Tibial nerve (tissue), 4 donors: ENCODE measurements around the gene LDAH. TPM values are rescaled to one million over a fixed set of nuclear protein-coding genes. Genes with fewer than 3 reads are reported as not detected.

Experiments used
- DNase-seq, 2 donors: peaks; one replicate each; pipeline ENCODE4 v3.0.0-alpha.2; 2019; ENCODE audit warnings: low spot score in 2 of 2
- H3K27ac ChIP-seq, 4 donors: fragments of 200-600 bp; sonication (generic) in 3 of 4; one replicate each; pipeline ENCODE4 v1.5.1; 2017 to 2019; ENCODE audit warnings: mild to moderate bottlenecking in 1 of 4
- H3K27me3 ChIP-seq, 2 donors: fragments of 200-600 bp; sonication (generic) in 1 of 2; one replicate each; pipeline versions ENCODE4 v1.5.1 to v1.6.0; 2017 to 2019
- H3K36me3 ChIP-seq, 3 donors: fragments of 200-600 bp; sonication (generic); one replicate each; pipeline ENCODE4 v1.5.1; 2018 to 2019
- H3K4me1 ChIP-seq, 4 donors: fragments of 200-600 bp; sonication (generic) in 3 of 4; one replicate each; pipeline ENCODE4 v1.5.1; 2017 to 2019
- H3K4me3 ChIP-seq, 4 donors: fragments of 200-600 bp; sonication (generic) in 3 of 4; one replicate each; pipeline ENCODE4 v1.5.1; 2017 to 2019; ENCODE audit warnings: mild to moderate bottlenecking in 1 of 4, moderate library complexity in 1 of 4
- H3K9me3 ChIP-seq, 4 donors: fragments of 200-600 bp; sonication (generic) in 3 of 4; one replicate each; pipeline ENCODE4 v1.5.1; 2017 to 2019
- EP300 ChIP-seq, 2 donors: sonication (generic); formaldehyde crosslinking; IDR thresholded peaks; one replicate each; pipeline ENCODE4 v1.6.1; 2017; ENCODE audit warnings: antibody characterized with exemption in 2 of 2, mild to moderate bottlenecking in 1 of 2
- POLR2A ChIP-seq, 2 donors: fragments of 450-650 bp; IDR thresholded peaks; one replicate each; pipeline ENCODE4 v1.6.1; 2017; ENCODE audit warnings: antibody characterized with exemption in 2 of 2, mild to moderate bottlenecking in 2 of 2, moderate library complexity in 2 of 2
- WGBS, 2 donors: methylation state at CpG; one replicate each; pipeline ENCODE4 v1.1.5; 2018; 5-methylcytosine and 5-hydroxymethylcytosine counted together
- total RNA-seq, 4 donors: library from RNA; depleted of rRNA; stranded (reverse); fragments of >200 nt; gene quantifications; one replicate each; pipeline ENCODE4 v1.1.0, GENCODE V29; 2016
- TF ChIP-seq, protein P1 (sequence below), 5 experiments: fragments of 200-600 bp in 3 of 5; fragments of 450-650 bp in 2 of 5; sonication (generic) in 3 of 5; IDR thresholded peaks; one replicate each; pipeline ENCODE4 v1.5.1; 2016 to 2019; ENCODE audit warnings: antibody characterized with exemption in 5 of 5, mild to moderate bottlenecking in 3 of 5, moderate library complexity in 2 of 5

Gene LDAH
- total RNA-seq, 4 donors from 2014 or later: 13.4 to 27.1 (median 15.7) TPM

GRCh38 chr2:20691076-20691734 is 131.7 kb downstream of the LDAH start:
- H3K27me3 ChIP-seq: no peaks in the 10 kb centered on the region
- 71 to 85% methylated on average over 6 of the region's 6 CpGs for WGBS, 2 donors
- no peak for TF ChIP-seq EP300 (IDR thresholded peaks at IDR 0.05)
- TF ChIP-seq, protein P1, sequence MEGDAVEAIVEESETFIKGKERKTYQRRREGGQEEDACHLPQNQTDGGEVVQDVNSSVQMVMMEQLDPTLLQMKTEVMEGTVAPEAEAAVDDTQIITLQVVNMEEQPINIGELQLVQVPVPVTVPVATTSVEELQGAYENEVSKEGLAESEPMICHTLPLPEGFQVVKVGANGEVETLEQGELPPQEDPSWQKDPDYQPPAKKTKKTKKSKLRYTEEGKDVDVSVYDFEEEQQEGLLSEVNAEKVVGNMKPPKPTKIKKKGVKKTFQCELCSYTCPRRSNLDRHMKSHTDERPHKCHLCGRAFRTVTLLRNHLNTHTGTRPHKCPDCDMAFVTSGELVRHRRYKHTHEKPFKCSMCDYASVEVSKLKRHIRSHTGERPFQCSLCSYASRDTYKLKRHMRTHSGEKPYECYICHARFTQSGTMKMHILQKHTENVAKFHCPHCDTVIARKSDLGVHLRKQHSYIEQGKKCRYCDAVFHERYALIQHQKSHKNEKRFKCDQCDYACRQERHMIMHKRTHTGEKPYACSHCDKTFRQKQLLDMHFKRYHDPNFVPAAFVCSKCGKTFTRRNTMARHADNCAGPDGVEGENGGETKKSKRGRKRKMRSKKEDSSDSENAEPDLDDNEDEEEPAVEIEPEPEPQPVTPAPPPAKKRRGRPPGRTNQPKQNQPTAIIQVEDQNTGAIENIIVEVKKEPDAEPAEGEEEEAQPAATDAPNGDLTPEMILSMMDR (IDR thresholded peaks at IDR 0.05): no peak
- no peak for TF ChIP-seq POLR2A (IDR thresholded peaks at IDR 0.05)
- no peaks in the 10 kb centered on the region for H3K9me3 ChIP-seq
- no peak overlapping the region for H3K27ac ChIP-seq
- H3K4me1 ChIP-seq: no peaks in the 10 kb centered on the region
- no peak overlapping the region for H3K4me3 ChIP-seq
- DNase-seq: no peak
- peaks cover 0 to 67% (median 5%) of the 10 kb centered on the region in 3 donors for H3K36me3 ChIP-seq

- Histone ChIP-seq H3K9me3 (no peaks in the 10 kb centered on the region), H3K36me3 (peaks cover 0 to 74% (median 5%) of the 10 kb centered on the region in 3 donors), H3K27me3 (no peaks in the 10 kb centered on the region), H3K27ac (no peak overlapping the region), H3K4me3 (no peak overlapping the region), H3K4me1 (no peaks in the 10 kb centered on the region)
- WGBS, 2 donors: 89 to 97% methylated on average over 11 of the region's 11 CpGs
- TF ChIP-seq, protein P1 (IDR thresholded peaks at IDR 0.05): no peak
- TF ChIP-seq EP300 (IDR thresholded peaks at IDR 0.05) (no peak), POLR2A (IDR thresholded peaks at IDR 0.05) (no peak)
- no peak for DNase-seq
These were observed 133.3 kb downstream of the LDAH start for GRCh38 chr2:20689428-20690264.

DNA sequence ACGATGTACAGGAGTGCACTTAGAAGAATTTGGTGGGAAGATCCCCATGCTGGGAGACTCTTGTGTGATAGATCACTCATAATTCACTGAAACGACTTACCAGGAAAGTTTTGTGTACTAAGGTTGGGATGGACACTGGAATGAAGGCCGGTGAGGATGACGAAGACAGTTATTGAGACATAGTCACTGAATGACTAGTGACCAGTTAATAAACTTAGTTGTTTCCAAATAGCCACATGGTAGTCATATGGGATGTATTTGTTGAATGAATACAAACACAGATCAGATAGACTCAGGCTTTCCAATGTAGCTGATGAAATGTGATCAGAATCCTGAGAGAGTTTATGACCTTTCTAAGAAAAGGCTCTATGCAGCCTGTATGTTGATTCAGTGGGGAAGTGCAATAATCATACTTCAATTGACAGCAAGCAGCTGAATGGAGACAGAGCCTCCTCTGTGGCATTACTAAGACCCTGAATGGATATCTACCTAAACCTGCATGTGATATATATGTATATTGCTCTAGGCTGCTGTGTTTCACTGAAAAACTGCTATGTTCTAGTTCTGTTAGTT is 135.6 kb downstream of the LDAH start:
- no peak for DNase-seq
- Histone ChIP-seq H3K4me3 (no peak overlapping the region), H3K4me1 (no peaks in the 10 kb centered on the region), H3K36me3 (peaks cover 0 to 74% (median 0%) of the 10 kb centered on the region in 3 donors), H3K27ac (no peak overlapping the region), H3K9me3 (no peaks in the 10 kb centered on the region), H3K27me3 (no peaks in the 10 kb centered on the region)
- TF ChIP-seq POLR2A (IDR thresholded peaks at IDR 0.05): no peak
- TF ChIP-seq, protein P1 (IDR thresholded peaks at IDR 0.05): no peak
- no peak for TF ChIP-seq EP300 (IDR thresholded peaks at IDR 0.05)
- 93 to 95% methylated on average over 4 of the region's 4 CpGs for WGBS, 2 donors

DNA sequence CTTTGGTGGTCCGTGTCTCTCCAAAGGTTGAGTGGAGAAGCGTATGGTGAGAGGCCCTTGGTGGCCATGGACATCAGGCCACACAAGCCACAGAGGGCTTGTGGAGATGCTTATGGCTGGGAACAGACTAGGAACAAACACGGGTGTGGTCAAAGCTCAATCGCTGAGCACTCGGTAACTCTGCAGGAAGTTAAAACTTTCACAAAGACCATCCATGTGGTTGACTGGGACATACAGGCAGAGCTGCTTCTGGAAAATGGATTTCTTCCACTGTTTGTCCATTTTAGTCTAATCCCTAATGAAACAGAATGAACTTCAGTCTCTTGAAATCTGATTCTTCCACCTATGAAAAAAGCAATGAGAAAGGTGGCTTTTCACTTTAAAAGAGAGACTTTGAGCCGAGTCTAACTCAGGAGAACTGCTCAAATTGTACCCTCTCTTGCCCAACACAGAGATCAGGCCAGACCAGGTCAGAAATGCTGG is 138.3 kb downstream of the LDAH start:
- DNase-seq: no peak
- Histone ChIP-seq H3K9me3 (no peaks in the 10 kb centered on the region), H3K27me3 (no peaks in the 10 kb centered on the region), H3K4me1 (no peaks in the 10 kb centered on the region), H3K27ac (no peak overlapping the region), H3K4me3 (no peak overlapping the region), H3K36me3 (peaks cover 0 to 89% (median 0%) of the 10 kb centered on the region in 3 donors)
- TF ChIP-seq POLR2A (IDR thresholded peaks at IDR 0.05) (no peak), EP300 (IDR thresholded peaks at IDR 0.05) (no peak)
- TF ChIP-seq, protein P1 (IDR thresholded peaks at IDR 0.05): no peak
- 89 to 91% methylated on average over 6 of the region's 6 CpGs for WGBS, 2 donors
